Erythroblast (primary cell): ENCODE results near the gene CCDC86.

Experiments
- DNase-seq, 2 experiments: peaks; one replicate each; lab custom pipeline; 2025; lab: John Stamatoyannopoulos, UW
- GATA1 ChIP-seq: IDR thresholded peaks from 2 replicates; pipeline ENCODE4 v1.6.1; 2011; ENCODE audit warnings: low read depth, mild to moderate bottlenecking, control low read depth, low read length, moderate library complexity
- POLR2A ChIP-seq: IDR thresholded peaks from 2 replicates; pipeline ENCODE4 v1.6.1; 2011; ENCODE audit warnings: mild to moderate bottlenecking, low read length

The CCDC86 gene

DNA sequence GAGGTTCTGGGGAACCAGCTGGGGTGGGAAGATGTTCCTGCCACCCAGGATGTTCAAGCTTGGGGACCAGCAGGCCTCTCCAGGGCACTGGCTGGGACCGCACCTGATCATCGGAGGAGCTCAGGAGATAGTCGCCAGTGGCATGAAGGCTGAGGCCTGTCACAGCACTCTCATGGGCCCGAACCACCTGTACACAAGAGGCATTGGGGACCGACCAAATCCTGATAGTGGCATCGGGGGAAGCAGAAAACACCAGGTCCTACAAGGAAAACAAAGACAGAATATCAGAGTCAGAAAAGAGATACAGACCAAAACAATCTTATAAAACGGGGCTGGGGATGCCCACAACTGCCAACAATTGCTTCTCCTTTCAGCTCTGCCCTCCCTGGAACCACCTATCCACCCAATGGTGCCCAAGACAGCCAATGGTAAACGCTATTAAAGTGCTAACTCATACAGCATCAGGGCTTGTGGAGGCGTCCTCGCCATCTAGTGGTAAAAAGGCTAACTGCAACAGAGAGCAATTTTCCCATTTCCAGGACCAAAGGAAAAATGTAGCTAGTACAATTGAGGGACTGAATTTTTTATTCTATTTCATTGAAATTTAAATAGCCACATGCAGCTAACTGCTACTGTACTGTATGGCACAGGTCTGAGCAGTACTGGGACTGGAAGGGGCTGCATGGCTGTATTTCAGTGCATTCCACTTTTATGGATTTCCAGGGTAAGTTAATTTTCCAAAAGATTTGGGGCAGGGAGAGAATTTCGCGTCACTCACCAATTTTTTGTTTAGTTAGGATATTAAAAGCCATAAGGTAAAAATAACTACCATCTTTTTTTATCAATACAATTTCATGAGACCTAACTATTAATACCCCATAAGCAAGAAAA, 57.4 kb downstream of the CCDC86 start:
- peak; percentile 78 to 85 for DNase-seq
- TF ChIP-seq GATA1: no peak
- no peak for TF ChIP-seq POLR2A

- no peak for DNase-seq
- TF ChIP-seq POLR2A: no peak
- no peak for TF ChIP-seq GATA1
Measured at GRCh38 chr11:60899977-60900376, 58.1 kb downstream of the CCDC86 start.
